HepG2 (cell line): ENCODE measurements around the gene GALNTL6. TPM values are rescaled to one million over a fixed set of nuclear protein-coding genes. Genes with fewer than 3 reads are reported as not detected.

Source experiments
- ATAC-seq: fragments of 200-7000 bp; cut with Tn5 transposase; 3 replicates; pipeline ENCODE4 v1.9.1; 2020; ENCODE audit warnings: mild to moderate bottlenecking, moderate library complexity
- BruUV-seq: library from RNA; stranded (reverse); fragments of 400-500 nt; replicated peaks from 2 replicates; lab custom pipeline; 2021; lab: Mats Ljungman, UMichigan
- CTCF ChIA-PET: fragments of 300-600 bp; formaldehyde crosslinking; extraction: SDS; loops from one replicate; lab custom pipeline; 2021; ENCODE audit warnings: low total read pairs, inconsistent platforms, low intra/inter-chr PET ratio; lab: Yijun Ruan, JAX
- POLR2A ChIA-PET: fragments of 350-600 bp; sonication (Branson Sonifier 250); formaldehyde crosslinking; loops from one replicate; lab custom pipeline; 2020; ENCODE audit warnings: antibody characterized with exemption, inconsistent platforms; lab: Yijun Ruan, JAX
- DNase-seq: peaks from one replicate; pipeline ENCODE4 v3.0.0-alpha.2; 2015; ENCODE audit warnings: low spot score
- FAIRE-seq: peaks from 3 replicates; lab custom pipeline; 2011; peaks lifted over from hg19 to GRCh38; lab: Jason Lieb, UNC
- H2AFZ ChIP-seq: one replicate; pipeline ENCODE4 v1.6.1; 2011; ENCODE audit warnings: low read length, inconsistent platforms
- H3K27ac ChIP-seq: fragments of 300-600 bp; 3 replicates; pipeline ENCODE4 v1.8.0; 2011; ENCODE audit warnings: mixed run types, mild to moderate bottlenecking, mixed read lengths, low read length, inconsistent platforms; ENCODE audit not compliant: insufficient read depth; ENCODE audit errors: extremely low read length
- H3K27me3 ChIP-seq, 2 experiments: fragments of 200-600 bp in 1 of 2; 2 replicates in 1 of 2; 3 replicates in 1 of 2; pipeline versions ENCODE4 v1.6.0 to v1.8.0; 2011; ENCODE audit warnings: low read length in 2 of 2, mild to moderate bottlenecking in 2 of 2, moderate library complexity in 2 of 2, inconsistent platforms in 1 of 2; ENCODE audit not compliant: insufficient read depth in 2 of 2, control insufficient read depth in 1 of 2
- H3K36me3 ChIP-seq, 2 experiments: fragments of 200-600 bp in 1 of 2; replicated peaks in 1 of 2; 2 replicates in 1 of 2; 3 replicates in 1 of 2; pipeline versions ENCODE4 v1.5.1 to v1.8.0; 2011; ENCODE audit warnings: low read length in 2 of 2, inconsistent platforms in 1 of 2; ENCODE audit not compliant: insufficient read depth in 2 of 2, control insufficient read depth in 1 of 2
- H3K4me1 ChIP-seq: 2 replicates; pipeline ENCODE4 v1.5.1; 2012; ENCODE audit warnings: low read length, inconsistent platforms; ENCODE audit not compliant: insufficient read depth
- H3K4me2 ChIP-seq: 2 replicates; pipeline ENCODE4 v1.6.0; 2011; ENCODE audit warnings: low read depth, low read length, inconsistent platforms
- H3K4me3 ChIP-seq, 3 experiments: fragments of 200-600 bp in 1 of 3; sonication (generic), shearing (Covaris generic) in 1 of 3; replicated peaks in 1 of 3; 2 replicates each; pipeline ENCODE4 v1.5.1; 2011 to 2016; ENCODE audit warnings: low read length in 3 of 3, inconsistent platforms in 2 of 3, low read depth in 2 of 3, mild to moderate bottlenecking in 2 of 3, control low read depth in 1 of 3, mixed read lengths in 1 of 3; ENCODE audit not compliant: insufficient read depth in 1 of 3
- H3K79me2 ChIP-seq: one replicate; pipeline ENCODE4 v1.6.1; 2011; ENCODE audit warnings: low read length, inconsistent platforms; ENCODE audit not compliant: insufficient read depth
- H3K9ac ChIP-seq: 2 replicates; pipeline ENCODE4 v1.6.0; 2011; ENCODE audit warnings: mild to moderate bottlenecking, low read depth, low read length, inconsistent platforms; ENCODE audit not compliant: insufficient read depth
- H3K9me3 ChIP-seq: 2 replicates; pipeline ENCODE4 v1.5.1; 2012; ENCODE audit warnings: mild to moderate bottlenecking, low read length
- H4K20me1 ChIP-seq: 2 replicates; pipeline ENCODE4 v1.6.0; 2011; ENCODE audit warnings: inconsistent platforms, mild to moderate bottlenecking, low read length, moderate library complexity; ENCODE audit not compliant: insufficient read depth
- GMEB1 ChIP-seq: sonication (generic); formaldehyde crosslinking; IDR thresholded peaks from 2 replicates; pipeline ENCODE4 v1.5.1; 2020; ENCODE audit warnings: missing genetic modification reagents, mild to moderate bottlenecking, borderline replicate concordance
- NONO ChIP-seq, 2 experiments: fragments of 450-650 bp in 1 of 2; sonication (generic) in 1 of 2; formaldehyde crosslinking in 1 of 2; IDR thresholded peaks in 1 of 2; conservative IDR thresholded peaks in 1 of 2; 2 replicates each; pipeline versions ENCODE4 v1.6.1 to v1.8.0; 2017 to 2022; ENCODE audit warnings: mild to moderate bottlenecking in 1 of 2, missing genetic modification reagents in 1 of 2, moderate library complexity in 1 of 2
- PRDM10 ChIP-seq: sonication (generic); formaldehyde crosslinking; IDR thresholded peaks from 2 replicates; pipeline ENCODE4 v1.4.0; 2020; ENCODE audit warnings: low read depth, missing genetic modification reagents
- WGBS: methylation state at CpG from one replicate; pipeline ENCODE4 v1.1.6; 2017; ENCODE audit warnings: low lambda C conversion rate; 5-methylcytosine and 5-hydroxymethylcytosine counted together
- in situ Hi-C: cut with HindIII; loops from 2 replicates; pipeline ENCODE4 v1.10.0; 2017; ENCODE audit warnings: low pct_unique_long_range_greater_than_20kb; ENCODE audit not compliant: extremely low pct_ligation_motif_present
- intact Hi-C: fragments of 100-400 bp; cut with micrococcal nuclease; formaldehyde crosslinking; loops from one replicate; pipeline ENCODE4 v1.10.0; 2022; ENCODE audit not compliant: unreplicated experiment
- polyA plus RNA-seq, 8 experiments: library from polyadenylated mRNA; depleted of rRNA in 3 of 8; stranded (reverse) in 7 of 8; unstranded in 1 of 8; fragments of >200 nt; fragmentation: Illumina TruSeq in 4 of 8; extraction: Trizol in 4 of 8; gene quantifications; 2 replicates each; pipeline versions ENCODE4 v1.2.1 to v1.2.3, GENCODE V29; 2011 to 2016; ENCODE audit warnings: low read depth in 4 of 8, missing spikeins in 1 of 8, mixed read lengths in 1 of 8; ENCODE audit not compliant: insufficient read depth in 1 of 8
- total RNA-seq, 5 experiments: library from RNA; depleted of rRNA; stranded (reverse); fragments of >200 nt; fragmentation: Illumina TruSeq; extraction: Trizol; gene quantifications; 2 replicates each; pipeline ENCODE4 v1.2.3, GENCODE V29; 2016; ENCODE audit warnings: low read depth in 1 of 5

The GALNTL6 gene
- total and polyA plus RNA-seq, 2 of the 13 experiments (the other 11 are each of a cell fraction or from before 2014, with no cell fraction given): not detected

GRCh38 chr4:172750910-172751309, 937.7 kb downstream of the GALNTL6 start (continued):
- TF ChIP-seq PRDM10 (CRISPR knock-in tag) (no peak), GMEB1 (CRISPR knock-in tag) (no peak)

- 6% methylated on average over 2 of the region's 2 CpGs for WGBS
- Histone ChIP-seq H4K20me1 (no peaks in the 10 kb centered on the region), H3K4me2 (no peak overlapping the region), H3K27ac (no peak overlapping the region), H3K9me3 (peaks cover 13% of the 10 kb centered on the region), H3K27me3 (no peaks in the 10 kb centered on the region), H3K9ac (no peak overlapping the region), H3K36me3 (no peaks in the 10 kb centered on the region), H3K4me1 (no peaks in the 10 kb centered on the region), H3K79me2 (no peaks in the 10 kb centered on the region), H3K4me3 (no peak overlapping the region), H2AFZ (no peak overlapping the region)
- CTCF ChIA-PET: no interaction called here
- no peak for DNase-seq
- FAIRE-seq: no peak
- in situ Hi-C loops (no loop called here), intact Hi-C loops (no loop called here)
- no peak for ATAC-seq
- POLR2A ChIA-PET: no interaction called here
- TF ChIP-seq NONO (IDR thresholded peaks at IDR 0.05) (no peak), NONO (CRISPR knock-in tag; conservative IDR thresholded peaks at IDR 0.05) (no peak)
- no TSS peak for BruUV-seq
Observed at GRCh38 chr4:172751550-172751949, 938.3 kb downstream of the GALNTL6 start.
